K562 (cell line): ENCODE data around the gene XKR3. TPM values are rescaled to one million over a fixed set of nuclear protein-coding genes. Genes with fewer than 3 reads are reported as not detected.

ENCODE experiments used
- ATAC-seq: fragments of 200-7000 bp; cut with Tn5 transposase; 3 replicates; pipeline ENCODE4 v1.9.1; 2020; ENCODE audit warnings: moderate library complexity
- BruUV-seq: library from RNA; stranded (reverse); fragments of 400-500 nt; replicated peaks from 2 replicates; lab custom pipeline; 2021; lab: Mats Ljungman, UMichigan
- CTCF ChIA-PET: fragments of 300-600 bp; formaldehyde crosslinking; extraction: SDS; loops from one replicate; lab custom pipeline; 2021; ENCODE audit warnings: low intra/inter-chr PET ratio; lab: Yijun Ruan, JAX
- POLR2A ChIA-PET: fragments of 300-600, 350-650 bp; sonication (Branson Sonifier 250); formaldehyde crosslinking; extraction: SDS; loops from one replicate; lab custom pipeline; 2021; ENCODE audit warnings: antibody characterized with exemption, inconsistent platforms; lab: Yijun Ruan, JAX
- DNase-seq, 4 experiments: peaks; one replicate each; pipeline versions ENCODE4 v3.0.0 to v3.0.0-alpha.2; 2011 to 2018; ENCODE audit warnings: low spot score in 3 of 4, mixed read lengths in 3 of 4; ENCODE audit errors: extremely low read depth in 1 of 4
- FAIRE-seq: peaks from 2 replicates; lab custom pipeline; 2011; peaks lifted over from hg19 to GRCh38; lab: Jason Lieb, UNC
- H2AFZ ChIP-seq: 2 replicates; pipeline ENCODE4 v1.6.0; 2011; ENCODE audit warnings: low read depth, low read length, control low read depth, inconsistent platforms
- H3K27ac ChIP-seq: fragments of 200-600 bp; 3 replicates; pipeline ENCODE4 v1.8.0; 2011; ENCODE audit warnings: low read depth, mild to moderate bottlenecking, control low read depth, inconsistent platforms, low read length, moderate library complexity, mixed read lengths; ENCODE audit errors: extremely low read depth
- H3K27me3 ChIP-seq, 2 experiments: fragments of 300-600 bp in 1 of 2; 2 replicates in 1 of 2; 3 replicates in 1 of 2; pipeline versions ENCODE4 v1.6.0 to v1.8.0; 2011; ENCODE audit warnings: inconsistent platforms in 2 of 2, low read length in 2 of 2, mild to moderate bottlenecking in 1 of 2, mixed read lengths in 1 of 2, moderate library complexity in 1 of 2; ENCODE audit not compliant: control insufficient read depth in 2 of 2, insufficient read depth in 2 of 2
- H3K36me3 ChIP-seq: fragments of 300-600 bp; 3 replicates; pipeline ENCODE4 v1.8.0; 2011; ENCODE audit warnings: mild to moderate bottlenecking, low read length, inconsistent platforms; ENCODE audit not compliant: control insufficient read depth, insufficient read depth
- H3K4me1 ChIP-seq, 2 experiments: fragments of 200-600 bp in 1 of 2; replicated peaks in 1 of 2; 2 replicates in 1 of 2; 3 replicates in 1 of 2; pipeline versions ENCODE4 v1.5.1 to v1.8.0; 2011; ENCODE audit warnings: inconsistent platforms in 2 of 2, low read length in 2 of 2, mild to moderate bottlenecking in 1 of 2, mixed read lengths in 1 of 2, moderate library complexity in 1 of 2; ENCODE audit not compliant: control insufficient read depth in 2 of 2, insufficient read depth in 2 of 2
- H3K4me2 ChIP-seq: 2 replicates; pipeline ENCODE4 v1.6.1; 2011; ENCODE audit warnings: low read length, control low read depth, inconsistent platforms, mixed read lengths; ENCODE audit not compliant: insufficient read depth
- H3K4me3 ChIP-seq: fragments of 200-600 bp; sonication (generic), shearing (Covaris generic); 2 replicates; pipeline ENCODE4 v1.5.1; 2016; ENCODE audit warnings: control low read depth, inconsistent platforms
- H3K79me2 ChIP-seq: fragments of 200-600 bp; 3 replicates; pipeline ENCODE4 v1.8.0; 2011; ENCODE audit warnings: low read length, inconsistent platforms; ENCODE audit not compliant: control insufficient read depth, insufficient read depth
- H3K9ac ChIP-seq, 2 experiments: 2 replicates each; pipeline versions ENCODE4 v1.6.0 to v1.6.1; 2011; ENCODE audit warnings: low read depth in 2 of 2, low read length in 2 of 2, control low read depth in 1 of 2, inconsistent platforms in 1 of 2, mild to moderate bottlenecking in 1 of 2, mixed read lengths in 1 of 2; ENCODE audit not compliant: insufficient read depth in 1 of 2
- H3K9me1 ChIP-seq: one replicate; pipeline ENCODE4 v1.6.0; 2011; ENCODE audit warnings: inconsistent platforms, mild to moderate bottlenecking, low read length, moderate library complexity; ENCODE audit not compliant: control insufficient read depth, insufficient read depth
- H3K9me3 ChIP-seq: replicated peaks from 2 replicates; pipeline ENCODE4 v1.5.1; 2011; ENCODE audit warnings: low read depth, low read length, inconsistent platforms; ENCODE audit not compliant: control insufficient read depth, insufficient read depth
- H4K20me1 ChIP-seq: replicated peaks from 2 replicates; pipeline ENCODE4 v1.6.1; 2011; ENCODE audit warnings: low read length, inconsistent platforms, mixed read lengths; ENCODE audit not compliant: control insufficient read depth, insufficient read depth
- ARID3B ChIP-seq: fragments of 250-450 bp; sonication (Bioruptor Pico); IDR thresholded peaks from 2 replicates; pipeline ENCODE4 v1.4.0; 2020; ENCODE audit warnings: borderline replicate concordance
- BRD9 ChIP-seq: fragments of 450-650 bp; IDR thresholded peaks from 2 replicates; pipeline ENCODE4 v1.6.1; 2018; ENCODE audit warnings: low read depth; ENCODE audit not compliant: partially characterized antibody
- CHCHD3 ChIP-seq: fragments of 250-450 bp; sonication (Bioruptor Pico); IDR thresholded peaks from 2 replicates; pipeline ENCODE4 v2.1.2; 2022; ENCODE audit warnings: mild to moderate bottlenecking
- CTCFL ChIP-seq: IDR thresholded peaks from 2 replicates; pipeline ENCODE4 v1.6.1; 2011; ENCODE audit warnings: borderline replicate concordance, low read depth, mild to moderate bottlenecking, moderate library complexity, low read length; ENCODE audit not compliant: insufficient read depth, poor library complexity, severe bottlenecking
- E4F1 ChIP-seq: fragments of 250-450 bp; sonication (Bioruptor Pico); IDR thresholded peaks from 2 replicates; pipeline ENCODE4 v1.5.0; 2021; ENCODE audit warnings: mild to moderate bottlenecking, borderline replicate concordance
- LCOR ChIP-seq: sonication (generic); formaldehyde crosslinking; IDR thresholded peaks from 2 replicates; pipeline ENCODE4 v1.8.0; 2022; ENCODE audit warnings: mild to moderate bottlenecking, missing genetic modification reagents
- NR4A1 ChIP-seq, 2 experiments: fragments of 250-450 bp in 1 of 2; fragments of 450-650 bp in 1 of 2; sonication (Bioruptor Pico) in 1 of 2; IDR thresholded peaks; 2 replicates each; pipeline versions ENCODE4 v1.4.0 to v1.6.1; 2016 to 2020; ENCODE audit warnings: mild to moderate bottlenecking in 2 of 2, missing compliant biosample characterization in 1 of 2, missing genetic modification characterization in 1 of 2, moderate library complexity in 1 of 2
- POU5F1 ChIP-seq: fragments of 150-350 bp; IDR thresholded peaks from 2 replicates; pipeline ENCODE4 v1.6.1; 2014; ENCODE audit warnings: borderline replicate concordance, low read length, low read depth, mild to moderate bottlenecking; ENCODE audit not compliant: partially characterized antibody
- SIRT6 ChIP-seq: IDR thresholded peaks from one replicate; pipeline ENCODE4 v1.6.1; 2012; ENCODE audit warnings: low read depth, mild to moderate bottlenecking, control low read depth, inconsistent platforms, low read length, moderate library complexity
- TAF7 ChIP-seq: fragments of 450-650 bp; IDR thresholded peaks from 2 replicates; pipeline ENCODE4 v1.6.1; 2016; ENCODE audit warnings: missing genetic modification characterization, missing compliant biosample characterization
- THRAP3 ChIP-seq: fragments of 450-650 bp; IDR thresholded peaks from 2 replicates; pipeline ENCODE4 v1.6.1; 2016; ENCODE audit warnings: mild to moderate bottlenecking, inconsistent platforms, borderline replicate concordance
- ZC3H4 ChIP-seq: sonication (generic); formaldehyde crosslinking; IDR thresholded peaks from 2 replicates; pipeline ENCODE4 v1.9.0; 2021; ENCODE audit warnings: missing genetic modification reagents, borderline replicate concordance
- ZNF175 ChIP-seq: fragments of 200-800 bp; sonication (Bioruptor generic); IDR thresholded peaks from 2 replicates; pipeline ENCODE4 v1.6.1; 2016; ENCODE audit warnings: low read depth, mild to moderate bottlenecking, missing genetic modification characterization, missing compliant biosample characterization
- WGBS: fragments of 100-300 bp; shearing (Covaris generic); methylation state at CpG from one replicate; pipeline ENCODE4 v1.1.6; 2016; ENCODE audit warnings: low coverage, mixed read lengths; ENCODE audit not compliant: insufficient coverage; ENCODE audit errors: missing lambda C conversion rate; 5-methylcytosine and 5-hydroxymethylcytosine counted together
- in situ Hi-C: fragments of 300-500 bp; cut with MboI; formaldehyde crosslinking; loops from 4 replicates; pipeline ENCODE4 v1.15.0; 2018; ENCODE audit warnings: inconsistent platforms, mixed read lengths
- intact Hi-C: fragments of 100-400 bp; cut with micrococcal nuclease; formaldehyde crosslinking; loops from 2 replicates; pipeline ENCODE4 v1.14.2; 2022
- polyA plus RNA-seq, 8 experiments: library from polyadenylated mRNA; depleted of rRNA in 4 of 8; stranded (reverse) in 5 of 8; unstranded in 3 of 8; fragments of >200 nt; fragmentation: Nextera tagmentation in 2 of 8; fragmentation: Illumina TruSeq in 1 of 8; extraction: Ambion mirVana in 2 of 8; extraction: Trizol in 1 of 8; gene quantifications; 2 replicates each; pipeline versions ENCODE4 v1.2.1 to v1.2.3, GENCODE V29; 2011 to 2014; ENCODE audit warnings: inconsistent platforms in 1 of 8, missing spikeins in 1 of 8
- total RNA-seq, 7 experiments: library from RNA; depleted of rRNA in 6 of 7; stranded (reverse); fragments of >200 nt in 6 of 7; fragmentation: Illumina TruSeq in 2 of 7; extraction: Trizol in 2 of 7; gene quantifications; 2 replicates each; pipeline versions ENCODE4 v1.2.1 to v1.2.3, GENCODE V29; 2011 to 2021; ENCODE audit warnings: low replicate concordance in 1 of 7

Gene XKR3
- total and polyA plus RNA-seq, 9 of the 15 experiments (the other 6 are each of a cell fraction or from before 2014, with no cell fraction given), result 3.5 to 11.5 (median 7.1) TPM

- in situ Hi-C loops (no loop called here), intact Hi-C loops (no loop called here)
- ChIA-PET CTCF (no interaction called here), POLR2A (interaction anchor here (1.2 to 2.5 kb wide), 2 partner anchors 10 to 19 kb away, joined by 3 to 14 read pairs; no protein-coding TSS in a partner anchor)
- Histone ChIP-seq H3K9me3 (no peaks in the 10 kb centered on the region), H3K4me3 (no peak overlapping the region), H3K4me1 (no peaks in the 10 kb centered on the region), H3K27ac (no peak overlapping the region; the same call in 2 of the 3 replicates), H2AFZ (no peak overlapping the region), H4K20me1 (no peaks in the 10 kb centered on the region), H3K9me1 (no peaks in the 10 kb centered on the region), H3K9ac (no peak overlapping the region), H3K79me2 (no peaks in the 10 kb centered on the region), H3K4me2 (no peak overlapping the region), H3K36me3 (peaks cover 35% of the 10 kb centered on the region; the same call in 2 of the 3 replicates), H3K27me3 (no peaks in the 10 kb centered on the region)
- BruUV-seq, result no TSS peak
- ATAC-seq (no peak), DNase-seq (no peak), FAIRE-seq (no peak)
- WGBS, result 55% methylated on average over 4 of the region's 4 CpGs
- 0 out of 2 replicates have a peak, but pooled peaks have one; percentile 46 for TF ChIP-seq ZNF175 (CRISPR knock-in tag)
- no peak for TF ChIP-seq BRD9
- TF ChIP-seq LCOR, result no peak
- no peak for TF ChIP-seq ARID3B (CRISPR knock-in tag)
- TF ChIP-seq TAF7, result peak; percentile 18; the same call in 1 of the 2 replicates
- TF ChIP-seq SIRT6, result no peak
- TF ChIP-seq ZC3H4, result no peak
- TF ChIP-seq THRAP3, result no peak
- TF ChIP-seq E4F1 (CRISPR knock-in tag), result no peak
- no peak for TF ChIP-seq NR4A1 (CRISPR knock-in tag; IDR thresholded peaks at IDR 0.05)
- 0 out of 2 replicates have a peak, but pooled peaks have one; percentile 60 for TF ChIP-seq NR4A1 (tag; IDR thresholded peaks at IDR 0.05)
- no peak for TF ChIP-seq POU5F1
- no peak for TF ChIP-seq CHCHD3 (CRISPR knock-in tag)
- no peak for TF ChIP-seq CTCFL
Measured at GRCh38 chr22:16803255-16803917, 21.8 kb downstream of the XKR3 start.
